MCF 10A (cell line): ENCODE data around the gene OTOP2. TPM values are rescaled to one million over a fixed set of nuclear protein-coding genes. Genes with fewer than 3 reads are reported as not detected.

Source experiments
- BruUV-seq: library from RNA; stranded (reverse); fragments of 400-500 nt; replicated peaks from 2 replicates; lab custom pipeline; 2021; lab: Mats Ljungman, UMichigan
- CTCF ChIA-PET: fragments of 300-600 bp; sonication (Branson Sonifier 250); formaldehyde crosslinking; extraction: SDS; loops from one replicate; lab custom pipeline; 2021; ENCODE audit warnings: antibody characterized with exemption, inconsistent platforms; lab: Yijun Ruan, JAX
- POLR2A ChIA-PET: fragments of 300-600, 350-650 bp; sonication (Branson Sonifier 250); formaldehyde crosslinking; extraction: SDS; loops from one replicate; lab custom pipeline; 2020; ENCODE audit warnings: antibody characterized with exemption, inconsistent platforms; lab: Yijun Ruan, JAX
- DNase-seq: peaks from one replicate; pipeline ENCODE4 v3.0.0-alpha.2; 2018; ENCODE audit not compliant: unreplicated experiment
- H3K27ac Mint-ChIP-seq: one replicate; pipeline ENCODE4 v1.8.0; 2022; ENCODE audit warnings: mild to moderate bottlenecking, low read depth, mixed read lengths; ENCODE audit not compliant: unreplicated experiment
- H3K27me3 Mint-ChIP-seq: one replicate; pipeline ENCODE4 v1.8.0; 2022; ENCODE audit warnings: mixed read lengths; ENCODE audit not compliant: insufficient read depth, unreplicated experiment
- H3K36me3 Mint-ChIP-seq: one replicate; pipeline ENCODE4 v1.8.0; 2022; ENCODE audit warnings: mild to moderate bottlenecking, moderate library complexity, mixed read lengths; ENCODE audit not compliant: insufficient read depth, unreplicated experiment
- H3K4me1 Mint-ChIP-seq: one replicate; pipeline ENCODE4 v1.8.0; 2022; ENCODE audit warnings: mixed read lengths; ENCODE audit not compliant: insufficient read depth, unreplicated experiment
- H3K4me3 Mint-ChIP-seq: one replicate; pipeline ENCODE4 v1.8.0; 2022; ENCODE audit warnings: mild to moderate bottlenecking, moderate library complexity, mixed read lengths; ENCODE audit not compliant: unreplicated experiment
- H3K9me3 Mint-ChIP-seq: one replicate; pipeline ENCODE4 v1.8.0; 2022; ENCODE audit warnings: mixed read lengths; ENCODE audit not compliant: unreplicated experiment
- CTCF ChIP-seq: fragments of 200-600 bp; IDR thresholded peaks from one replicate; pipeline ENCODE4 v1.8.0; 2022; ENCODE audit warnings: antibody characterized with exemption, mild to moderate bottlenecking; ENCODE audit not compliant: unreplicated experiment
- intact Hi-C: fragments of 100-400 bp; cut with micrococcal nuclease; formaldehyde crosslinking; loops from 2 replicates; pipeline ENCODE4 v1.14.1; 2022
- total RNA-seq: library from RNA; stranded (reverse); gene quantifications from 2 replicates; pipeline ENCODE4 v1.2.3, GENCODE V29; 2022

Gene OTOP2
- total RNA-seq, 1 experiment from 2014 or later, result not detected

DNA sequence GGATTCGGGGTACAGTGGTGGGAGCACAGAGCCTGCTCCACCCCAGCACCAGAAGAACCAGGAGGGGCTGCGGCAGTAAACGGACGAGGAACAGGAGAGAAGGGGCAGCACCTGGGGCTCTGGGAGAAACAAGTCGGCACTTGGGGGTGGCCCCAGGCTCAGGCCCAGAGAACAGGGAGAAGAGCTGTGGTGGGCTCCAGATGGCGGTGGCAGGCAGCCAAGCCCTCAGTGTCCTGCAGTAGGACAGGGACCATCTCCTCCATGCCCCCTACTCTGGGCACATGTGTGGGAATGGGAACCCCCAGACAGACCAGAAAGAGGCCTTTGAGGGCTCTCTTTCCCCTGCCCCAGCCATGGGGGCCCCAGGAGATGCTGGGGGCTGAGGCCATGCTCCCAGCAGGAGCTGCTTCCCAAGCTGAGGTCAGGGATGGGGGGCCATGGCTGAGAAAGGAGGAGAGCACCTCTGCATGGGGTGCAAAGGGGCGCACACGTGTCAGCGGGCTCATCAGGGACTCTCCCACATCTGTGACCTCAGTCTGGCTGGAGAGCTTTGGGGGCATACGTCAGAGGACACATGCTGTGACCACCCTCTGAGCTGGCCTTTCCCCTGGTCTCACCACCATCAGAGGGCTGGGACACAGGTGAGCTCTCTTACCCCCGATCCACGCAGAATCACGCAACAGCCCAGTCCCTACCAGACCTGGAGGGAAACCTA is 7.8 kb upstream of the OTOP2 start:
- Mint-ChIP-seq H3K27ac (no peak overlapping the region), H3K4me3 (no peak overlapping the region), H3K27me3 (peaks cover 8% of the 10 kb centered on the region), H3K4me1 (no peaks in the 10 kb centered on the region), H3K36me3 (no peaks in the 10 kb centered on the region), H3K9me3 (no peaks in the 10 kb centered on the region)
- BruUV-seq, result no TSS peak
- DNase-seq, result no peak
- intact Hi-C loops, result no loop called here
- POLR2A ChIA-PET, result no interaction called here
- TF ChIP-seq CTCF, result no peak
- CTCF ChIA-PET, result interaction anchor here (0.6 to 1.2 kb wide), 2 partner anchors 9 to 42 kb away, joined by 3 read pairs; no protein-coding TSS in a partner anchor

- POLR2A ChIA-PET, result no interaction called here
- Mint-ChIP-seq H3K4me3 (no peak overlapping the region), H3K27ac (no peak overlapping the region), H3K9me3 (no peaks in the 10 kb centered on the region), H3K36me3 (no peaks in the 10 kb centered on the region), H3K27me3 (peaks cover 8% of the 10 kb centered on the region), H3K4me1 (no peaks in the 10 kb centered on the region)
- no peak for DNase-seq
- intact Hi-C loops, result no loop called here
- no TSS peak for BruUV-seq
- CTCF ChIA-PET, result interaction anchor here (0.6 to 1.2 kb wide), 3 partner anchors 9 to 51 kb away, joined by 3 to 4 read pairs (median 3); no protein-coding TSS in a partner anchor
- no peak for TF ChIP-seq CTCF
Observed at GRCh38 chr17:74916851-74917199, 7.2 kb upstream of the OTOP2 start.

DNA sequence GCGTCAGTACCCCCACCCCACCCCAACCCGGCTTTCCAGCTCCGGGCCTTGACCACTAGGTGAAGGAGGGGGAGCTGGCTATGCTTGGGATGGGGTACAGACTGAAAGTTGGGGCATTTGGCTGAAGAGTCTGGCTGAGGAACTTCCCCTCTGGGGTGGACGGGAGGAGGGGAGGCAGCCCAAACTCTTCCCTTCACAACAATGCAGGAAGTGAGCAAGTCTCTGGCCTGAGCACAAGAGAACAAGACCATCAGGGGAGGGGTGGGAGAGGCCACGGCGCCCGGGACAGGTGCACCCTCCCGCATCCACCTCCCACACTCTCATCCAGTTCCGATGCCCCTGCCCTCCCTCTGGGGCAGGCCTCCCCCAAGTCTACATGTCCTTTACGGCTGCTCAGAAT is 6.6 kb upstream of the OTOP2 start:
- no peaks in the 10 kb centered on the region for H3K36me3 Mint-ChIP-seq
- DNase-seq, result no peak
- BruUV-seq, result no TSS peak
- H3K4me3 Mint-ChIP-seq, result no peak overlapping the region
- TF ChIP-seq CTCF, result no peak
- POLR2A ChIA-PET, result interaction anchor here (0.6 kb wide), 1 partner anchor 44 kb away, joined by 3 read pairs; no protein-coding TSS in a partner anchor
- no peak overlapping the region for H3K27ac Mint-ChIP-seq
- peaks cover 8% of the 10 kb centered on the region for H3K27me3 Mint-ChIP-seq
- CTCF ChIA-PET, result interaction anchor here (0.7 kb wide), 1 partner anchor 52 kb away, joined by 4 read pairs; no protein-coding TSS in a partner anchor
- no peaks in the 10 kb centered on the region for H3K9me3 Mint-ChIP-seq
- H3K4me1 Mint-ChIP-seq, result no peaks in the 10 kb centered on the region
- intact Hi-C loops, result no loop called here

DNA sequence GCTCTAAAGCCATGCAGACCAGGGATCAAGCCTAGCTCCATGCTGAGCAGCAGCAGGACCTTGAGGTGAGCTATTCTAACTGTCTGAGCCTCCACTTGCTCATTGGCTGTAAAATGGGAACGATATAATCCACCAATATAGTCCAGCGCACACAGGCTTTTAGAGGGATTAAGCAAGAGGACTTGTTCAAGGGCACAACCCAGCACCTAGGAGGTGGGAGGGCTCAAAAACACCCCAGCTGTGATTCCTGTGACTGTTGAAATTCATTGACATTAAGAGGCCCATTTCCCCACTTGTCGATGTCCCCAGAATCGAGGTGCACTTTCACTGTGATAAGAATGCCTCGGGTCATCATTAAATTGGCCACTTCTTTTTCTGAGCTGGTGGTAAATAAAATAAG is 5.2 kb upstream of the OTOP2 start:
- H3K36me3 Mint-ChIP-seq, result no peaks in the 10 kb centered on the region
- no peak overlapping the region for H3K4me3 Mint-ChIP-seq
- peaks cover 9% of the 10 kb centered on the region for H3K27me3 Mint-ChIP-seq
- ChIA-PET CTCF (interaction anchor here (0.6 to 11.5 kb wide), 2 partner anchors 41 to 493 kb away, joined by 3 to 233 read pairs; no protein-coding TSS in a partner anchor), POLR2A (interaction anchor here (1.1 kb wide), 1 partner anchor 46 kb away, joined by 4 read pairs; no protein-coding TSS in a partner anchor)
- H3K4me1 Mint-ChIP-seq, result no peaks in the 10 kb centered on the region
- H3K9me3 Mint-ChIP-seq, result no peaks in the 10 kb centered on the region
- BruUV-seq, result no TSS peak
- no peak for TF ChIP-seq CTCF
- intact Hi-C loops, result no loop called here
- no peak for DNase-seq
- no peak overlapping the region for H3K27ac Mint-ChIP-seq
